ENCODE results near the gene ANXA6.
"Not testable (repeated sequence)": the region's sequence is repeated elsewhere in the genome, so short reads cannot be mapped to it uniquely, and the experiment has no call there.

Gene ANXA6

DNA sequence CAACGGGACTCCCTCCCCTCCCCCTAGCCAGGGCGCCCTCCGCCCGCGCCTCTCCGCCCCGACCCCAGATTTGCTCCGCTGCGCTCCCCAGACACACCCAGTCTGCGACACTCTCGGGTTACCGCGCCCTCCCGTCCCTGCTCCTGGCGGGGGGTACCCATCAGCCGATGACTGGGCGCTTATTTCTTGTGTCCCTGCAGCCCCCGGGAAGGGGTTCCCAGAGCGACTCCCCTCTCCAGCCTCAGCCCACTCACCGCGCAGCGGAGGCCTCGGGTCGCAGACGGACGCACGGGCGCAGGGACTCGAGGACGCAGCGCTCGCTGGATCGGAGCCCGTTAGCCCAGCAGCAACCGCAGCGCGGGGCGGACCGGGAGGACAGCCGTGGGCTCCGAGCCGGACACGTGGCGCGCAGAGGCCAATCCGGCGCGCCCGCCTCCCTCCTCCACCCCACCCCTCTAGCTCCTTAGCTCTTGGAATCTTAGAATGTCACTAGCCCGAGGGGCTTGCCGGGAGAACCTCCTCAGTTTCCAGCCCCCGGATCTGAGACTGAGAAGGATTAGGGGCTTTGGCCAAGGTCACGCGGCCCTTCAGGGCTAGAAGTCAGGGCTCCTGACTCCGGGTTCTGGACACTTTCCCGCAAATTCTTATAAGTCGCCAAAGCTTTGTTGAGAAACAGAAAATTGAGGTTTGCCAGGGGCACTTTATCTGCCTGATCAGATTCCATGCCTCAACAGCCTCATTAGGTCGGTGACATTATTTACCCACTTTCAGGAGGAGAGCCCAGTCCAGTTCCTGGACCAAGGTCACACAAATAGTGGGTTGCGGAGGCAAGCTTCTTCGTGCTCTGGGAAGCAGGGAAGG, at the start of gene ANXA6:
TSS of gene ANXA6 (minus strand) at position 354 of the 861 bp plus-strand sequence. CDS start 9,878 bp downstream, outside the sequence.
- DNase-seq = peak; percentile 91

DNA sequence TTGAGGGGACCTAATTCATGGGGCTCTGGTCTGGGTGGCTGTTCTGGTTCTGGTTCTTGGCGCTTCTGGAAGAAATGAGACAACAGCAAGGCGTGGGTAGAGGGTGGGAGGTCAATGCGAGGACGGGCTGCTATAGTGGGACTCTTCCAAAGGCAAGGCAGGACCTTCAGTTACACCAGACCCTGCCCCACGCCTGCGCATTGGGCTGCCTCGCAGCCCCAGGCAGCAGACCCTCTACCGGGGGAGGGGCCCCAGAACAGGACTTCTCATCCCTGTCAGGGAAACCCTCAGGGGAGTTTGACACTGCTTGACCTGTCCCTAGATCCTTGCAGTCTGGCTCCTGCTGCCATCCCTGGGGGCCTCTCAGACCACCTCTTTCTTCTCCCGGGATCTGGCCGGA, 47.8 kb upstream of the ANXA6 start:
- DNase-seq = no peak

DNA sequence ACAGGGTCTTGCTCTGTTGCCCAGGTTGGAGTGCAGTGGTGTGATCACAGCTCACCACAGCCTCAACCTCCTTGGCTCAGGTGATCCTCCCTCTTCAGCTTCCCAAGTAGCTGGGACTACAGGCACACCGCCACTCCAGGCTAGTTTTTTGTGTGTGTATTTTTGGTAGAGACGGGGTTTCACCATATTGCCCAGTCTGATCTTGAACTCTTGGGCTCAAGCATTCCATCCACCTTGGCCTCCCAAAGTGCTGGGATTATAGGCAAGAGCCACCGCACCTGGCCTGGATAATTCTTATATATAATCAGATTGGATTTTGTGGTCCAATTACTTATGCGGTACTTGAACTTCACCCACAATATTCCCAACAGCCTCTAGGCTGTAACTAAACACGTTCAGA, 46.5 kb upstream of the ANXA6 start:
- DNase-seq = peak; percentile 65

DNA sequence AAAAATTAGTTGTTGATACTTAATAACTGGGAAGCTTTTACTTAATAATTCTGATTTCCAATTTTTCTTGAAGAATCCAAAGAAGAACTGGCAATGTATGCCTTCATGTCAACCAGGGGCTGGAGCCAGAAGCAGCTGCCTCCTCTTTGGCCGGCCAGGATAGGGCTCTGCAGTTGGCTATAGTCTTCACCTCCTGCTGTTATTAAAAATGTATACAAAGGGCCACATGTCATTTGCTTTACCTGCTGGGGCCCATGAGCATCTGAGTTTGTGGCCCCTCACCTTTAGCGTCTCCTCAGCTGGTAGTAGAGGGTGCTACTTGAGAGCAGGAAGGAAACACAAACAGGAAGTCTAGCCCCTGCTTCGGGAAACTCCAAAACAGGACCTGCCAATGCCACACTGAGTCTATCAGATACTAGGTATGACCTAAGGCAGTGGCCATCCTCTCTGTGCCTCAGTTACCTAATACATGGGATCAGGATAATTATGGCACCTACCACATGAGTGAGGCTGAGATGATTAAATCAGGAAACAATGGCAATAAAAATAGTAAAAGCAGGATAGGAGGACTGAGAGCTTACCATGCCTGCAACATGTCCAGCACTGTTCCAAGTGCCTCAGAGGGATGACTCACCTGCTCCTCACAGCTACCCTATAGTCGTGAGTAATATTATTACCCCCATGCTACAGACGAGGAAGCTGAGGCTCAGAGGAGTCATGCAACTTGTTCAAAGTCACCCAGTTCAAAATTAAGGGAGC, 45.0 kb upstream of the ANXA6 start:
- DNase-seq = no peak

DNA sequence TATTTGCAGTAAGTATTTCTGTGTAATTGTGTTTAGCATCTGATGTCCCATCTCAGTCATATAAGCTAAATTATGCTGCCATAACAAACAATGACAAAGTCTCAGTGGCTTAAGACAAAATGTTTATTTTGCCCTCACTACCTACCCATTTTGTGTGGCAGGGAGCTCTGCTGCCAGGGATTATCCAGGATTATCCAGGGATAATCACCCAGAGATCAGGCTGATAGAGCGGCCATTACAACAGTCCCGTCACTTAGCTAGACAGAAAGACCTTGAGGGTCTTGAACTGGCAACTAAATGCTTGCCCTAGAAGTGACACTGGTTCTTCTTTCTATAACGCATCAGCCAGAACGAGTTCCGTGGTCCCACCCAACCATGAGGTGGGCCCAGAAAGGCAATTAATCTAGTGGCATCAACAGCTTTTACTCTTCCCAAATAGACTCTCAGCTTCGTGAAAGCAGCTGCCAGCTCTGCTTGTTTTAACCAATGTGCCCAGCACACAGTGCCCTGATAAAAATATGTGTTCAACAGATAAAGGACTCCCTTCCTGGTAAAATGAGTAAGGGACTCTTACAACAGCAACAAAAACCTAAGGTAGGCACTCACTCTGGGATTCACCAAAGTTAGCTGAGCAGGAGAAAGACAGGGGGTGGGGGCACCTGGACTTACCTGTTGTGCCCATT, 43.5 kb upstream of the ANXA6 start:
- DNase-seq = peak; percentile 90

DNA sequence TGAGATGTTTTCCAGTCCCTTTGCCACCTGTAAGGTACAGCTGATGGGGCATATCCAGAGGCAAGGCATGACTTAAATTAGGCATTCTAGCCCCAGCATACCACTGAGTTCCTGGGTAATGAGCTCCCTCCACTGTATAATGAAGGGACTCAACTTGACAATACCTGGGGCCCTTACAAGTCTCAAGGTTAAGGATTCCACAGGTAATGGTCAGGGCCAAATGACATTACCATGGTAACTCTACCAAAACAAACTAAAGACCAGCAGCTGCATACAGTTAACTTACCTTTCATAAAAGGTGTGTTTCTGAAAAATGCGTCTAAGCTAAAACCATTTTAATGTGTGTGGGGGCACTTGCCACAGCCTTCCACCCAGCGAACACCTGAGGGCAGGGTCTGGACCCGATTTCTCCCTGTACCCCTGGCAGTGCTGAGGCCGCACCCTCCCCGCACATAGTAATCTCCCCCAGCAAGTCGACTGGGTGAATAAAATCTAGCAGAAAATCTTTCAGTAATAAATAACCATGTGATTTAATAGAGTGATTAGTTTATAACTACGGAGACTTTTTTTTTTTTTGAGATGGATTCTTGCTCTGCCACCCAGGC, 42.1 kb upstream of the ANXA6 start:
- no peak for DNase-seq

DNA sequence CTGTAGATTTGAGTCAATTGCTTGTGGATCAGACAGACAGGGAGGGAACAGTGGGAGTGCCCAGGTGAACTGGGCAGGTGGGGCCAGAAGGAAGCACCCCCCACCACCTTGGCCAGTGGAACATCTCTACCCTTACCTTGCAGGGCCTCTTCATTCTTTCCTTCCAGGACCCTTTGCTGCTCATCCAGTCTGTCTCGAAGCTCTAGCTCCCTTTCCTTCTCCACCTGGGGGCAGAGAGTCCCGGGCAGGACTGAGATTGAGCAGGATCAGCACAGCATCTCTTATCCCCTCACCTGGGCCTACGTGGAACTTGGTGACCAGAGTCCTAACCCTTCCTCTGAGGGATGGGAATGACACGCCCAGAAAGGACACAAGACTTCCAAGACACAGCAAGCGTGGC, 41.3 kb upstream of the ANXA6 start:
- DNase-seq = no peak

DNA sequence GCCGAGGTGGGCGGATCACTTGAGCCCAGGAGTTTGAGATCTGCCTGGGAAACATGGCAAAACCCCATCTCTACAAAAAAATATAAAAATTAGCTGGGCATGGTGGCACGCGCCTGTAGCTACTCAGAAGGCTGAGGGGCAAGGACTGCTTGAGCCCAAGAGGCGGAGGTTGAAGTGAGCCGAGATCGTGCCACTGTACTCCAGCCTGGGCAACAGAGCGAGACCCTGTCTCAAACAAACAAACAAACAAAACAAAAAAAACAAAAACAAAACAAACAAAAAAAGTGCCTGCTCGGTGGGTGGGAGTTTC, 39.7 kb upstream of the ANXA6 start:
- DNase-seq = not testable (repeated sequence)

DNA sequence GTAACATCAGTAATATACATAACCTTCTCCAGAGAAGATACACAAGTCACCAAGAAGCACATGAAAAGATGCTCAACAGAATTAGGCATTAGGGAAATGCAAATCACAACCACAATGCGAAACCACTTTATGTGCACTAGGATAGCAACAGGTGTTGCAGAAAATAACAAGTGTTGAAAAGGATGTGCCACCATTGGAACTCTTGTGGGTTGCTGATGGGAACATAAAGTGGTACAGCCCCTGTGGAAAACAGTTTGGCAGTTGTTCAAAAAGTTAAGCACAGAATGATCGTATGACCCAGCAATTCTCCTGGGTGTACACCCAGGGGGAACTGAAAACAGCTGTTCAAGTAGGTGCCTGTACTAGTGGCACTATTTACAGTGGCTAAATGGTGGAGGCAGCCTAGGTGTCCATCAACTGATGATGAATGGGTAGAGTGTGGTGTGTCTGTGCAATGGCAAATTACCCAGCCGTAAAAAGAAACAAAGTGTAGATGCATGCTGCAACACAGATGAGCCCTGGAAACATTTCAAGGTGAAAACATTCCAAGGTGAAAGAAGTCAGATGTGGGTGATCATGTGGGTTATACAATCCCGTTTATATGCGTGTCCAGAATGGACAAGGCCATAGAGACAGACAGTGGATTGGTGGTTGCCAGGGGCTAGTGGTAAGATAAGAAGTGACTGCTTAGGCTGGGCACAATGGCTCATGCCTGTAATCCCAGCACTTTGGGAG, 39.1 kb upstream of the ANXA6 start:
- no peak for DNase-seq

DNA sequence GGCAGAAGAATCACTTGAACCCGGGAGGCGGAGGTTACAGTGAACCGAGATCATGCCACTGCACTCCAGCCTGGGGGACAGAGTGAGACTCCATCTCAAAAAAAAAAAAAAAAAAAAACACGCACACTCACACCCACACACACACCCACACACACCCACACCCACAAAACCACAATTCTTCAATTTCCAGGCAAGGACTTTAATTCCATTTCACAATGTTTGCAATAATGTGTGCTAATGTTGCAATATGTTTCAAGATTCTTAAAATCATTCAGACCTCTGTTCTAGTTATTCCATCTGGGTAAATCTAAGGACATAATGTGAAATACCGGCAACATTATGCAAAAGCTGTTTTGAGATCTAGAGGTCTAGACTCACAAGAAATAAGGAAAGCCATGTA, 38.0 kb upstream of the ANXA6 start:
- no peak for DNase-seq

DNA sequence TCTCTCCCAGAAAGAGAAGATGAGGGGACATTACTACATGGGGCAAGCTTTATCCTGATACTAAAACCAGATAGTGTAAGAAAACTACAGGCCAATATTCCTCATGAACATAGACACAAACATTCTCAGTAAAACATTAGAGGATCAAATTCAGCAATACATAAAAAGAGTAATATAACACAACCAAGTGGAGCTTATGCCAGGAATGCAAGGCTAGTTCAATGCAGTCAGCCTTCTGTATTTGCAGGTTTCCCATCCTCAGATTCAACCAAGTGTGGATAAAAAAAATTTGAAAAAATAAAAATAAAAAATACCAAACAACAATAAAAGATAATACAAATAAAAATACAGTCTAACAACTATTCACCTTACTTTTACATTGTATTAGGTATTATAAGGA, 35.0 kb upstream of the ANXA6 start:
- DNase-seq = no peak

DNA sequence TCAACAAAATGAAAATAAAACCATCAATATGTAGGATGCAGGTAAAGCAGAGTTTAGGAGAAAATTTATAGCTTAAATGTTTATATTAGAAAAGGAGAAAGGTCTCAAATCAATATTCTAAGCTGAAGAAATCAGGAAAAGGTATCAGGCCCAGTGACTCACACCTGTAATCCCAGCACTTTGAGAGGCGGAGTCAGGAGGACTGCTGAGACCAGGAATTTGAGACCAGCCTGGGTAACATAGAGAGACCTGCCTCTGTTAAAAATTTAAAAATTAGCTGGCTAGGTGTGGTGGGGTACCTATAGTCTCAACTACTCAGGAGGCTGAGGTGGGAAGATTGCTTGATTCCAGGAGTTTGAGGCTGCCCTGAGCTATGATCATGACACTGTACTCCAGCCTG, 34.1 kb upstream of the ANXA6 start:
- no peak for DNase-seq

DNA sequence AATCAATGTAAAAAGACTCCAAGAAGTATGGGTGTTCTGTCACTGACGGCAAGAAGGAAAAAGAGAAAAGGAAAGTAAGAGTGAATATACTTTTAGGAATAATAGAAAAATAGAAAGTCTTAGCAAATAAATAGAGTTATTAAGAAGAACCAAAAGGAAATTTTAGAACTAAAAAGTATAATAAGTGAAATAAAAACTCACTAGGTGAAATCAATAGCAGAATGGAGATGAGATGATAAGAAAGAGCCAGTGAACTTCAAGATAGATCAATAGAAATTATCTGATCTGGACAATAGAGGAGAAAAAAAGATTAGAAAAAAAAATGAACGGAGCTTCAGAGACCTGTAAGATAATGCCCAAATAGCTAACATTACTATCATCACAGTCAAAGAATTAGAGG, 31.6 kb upstream of the ANXA6 start:
- DNase-seq = no peak

DNA sequence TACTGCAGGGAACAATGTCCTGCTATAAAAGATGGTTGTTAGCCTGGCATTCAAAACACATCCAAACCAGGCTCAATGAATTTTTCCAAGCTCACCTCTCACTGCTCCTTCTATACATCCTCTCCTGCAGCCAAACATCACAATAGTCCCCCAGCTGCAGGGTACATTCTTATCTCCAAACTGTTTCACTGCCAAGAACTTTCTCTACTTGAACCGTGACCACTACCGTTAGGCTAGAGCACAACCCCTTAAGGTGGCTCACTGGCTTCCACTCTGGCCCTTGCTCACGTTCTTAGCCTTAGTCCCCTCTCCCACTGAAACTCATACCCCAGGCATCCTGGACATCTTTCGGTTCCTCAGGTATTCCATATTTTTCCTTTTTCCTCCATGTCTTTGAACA, 29.0 kb upstream of the ANXA6 start:
- no peak for DNase-seq

DNA sequence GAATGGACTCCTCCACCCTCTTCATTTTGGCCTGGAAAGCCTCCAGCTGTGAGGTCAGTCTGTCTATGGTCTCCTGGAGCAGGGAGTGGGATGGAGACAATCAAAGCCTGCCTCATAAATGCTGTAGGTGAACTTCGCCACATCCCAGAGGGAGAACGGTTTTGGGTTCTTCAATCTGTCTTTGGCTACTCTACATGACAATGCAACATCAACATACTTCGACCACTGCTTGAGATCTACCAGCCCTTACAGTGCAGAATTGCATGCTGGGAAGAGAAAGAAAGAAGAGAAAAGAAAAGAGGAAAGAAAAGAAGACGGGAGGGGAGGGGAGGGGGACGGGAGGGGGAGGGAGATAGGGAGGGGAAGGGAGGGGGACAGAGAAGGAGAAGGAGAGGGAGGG, 28.5 kb upstream of the ANXA6 start:
- no peak for DNase-seq

DNA sequence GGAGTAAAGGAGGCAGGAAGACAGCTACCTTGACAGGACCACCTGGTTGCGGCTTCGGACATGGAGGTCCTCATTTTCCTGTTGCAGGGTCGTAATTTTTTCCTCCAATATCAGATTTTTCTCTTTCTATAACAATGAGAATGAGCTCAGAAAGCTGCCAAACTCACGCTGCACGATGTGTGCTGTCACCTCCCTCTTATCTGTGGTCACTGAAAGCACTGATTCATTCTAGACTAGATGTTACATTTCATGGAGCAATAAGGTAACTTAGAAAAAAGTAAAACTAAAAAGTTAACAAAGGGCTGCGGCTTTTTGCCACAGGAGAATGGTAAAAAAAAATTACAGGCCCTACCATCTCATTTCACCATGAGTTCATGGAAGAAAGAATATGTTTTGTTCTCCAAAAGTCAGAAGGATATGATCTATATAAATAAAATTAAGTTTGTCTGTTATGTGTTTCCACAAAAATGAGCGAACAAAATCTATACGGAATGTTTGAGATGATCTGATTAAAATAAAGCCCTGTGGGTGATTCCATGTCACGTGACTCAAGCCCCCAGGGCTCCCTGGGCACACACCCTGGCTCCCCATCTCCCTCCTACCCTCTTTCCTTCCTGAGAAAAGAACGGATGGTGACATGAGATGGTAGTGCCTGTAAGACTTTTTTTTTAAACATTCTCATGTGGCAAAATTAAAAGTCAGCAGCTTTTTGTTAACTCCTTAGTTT, 26.9 kb upstream of the ANXA6 start:
- no peak for DNase-seq

DNA sequence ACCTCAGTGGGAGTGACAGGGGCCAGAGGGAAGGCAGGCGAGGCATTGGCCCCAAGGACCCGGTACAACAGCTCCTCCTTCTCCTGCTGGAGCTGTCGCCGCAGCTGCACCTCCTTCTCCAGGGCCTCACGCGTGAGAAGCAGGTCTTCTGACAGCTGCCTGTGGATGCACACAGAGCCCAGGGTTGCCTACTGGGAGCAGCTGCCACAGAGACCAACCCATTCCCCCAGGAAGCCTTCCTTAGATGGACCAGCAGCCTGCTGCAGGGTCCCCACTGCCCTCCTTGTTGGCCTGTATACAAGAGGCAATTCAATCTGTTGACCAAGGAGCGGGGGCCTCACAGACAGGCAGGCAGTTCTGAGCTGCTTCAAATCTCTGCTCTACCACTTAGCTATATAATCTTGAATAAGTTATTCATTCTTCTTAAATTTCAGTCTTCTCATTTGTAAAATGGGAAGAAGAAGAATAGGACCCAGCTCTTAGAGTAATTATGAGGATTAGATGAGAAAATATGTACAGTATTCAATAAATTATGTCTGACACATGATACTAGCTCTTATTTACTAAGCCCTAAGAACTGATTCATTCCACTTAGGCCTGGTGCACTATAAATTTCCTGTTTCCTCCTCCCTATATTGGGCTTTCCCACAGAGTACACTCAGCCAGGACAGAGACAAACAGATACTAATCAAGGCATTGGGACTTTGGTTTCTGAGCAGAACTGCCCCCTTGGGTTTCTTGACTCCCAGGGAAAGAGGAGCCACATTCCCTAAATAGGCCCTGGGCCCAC, 26.1 kb upstream of the ANXA6 start:
- DNase-seq = no peak

DNA sequence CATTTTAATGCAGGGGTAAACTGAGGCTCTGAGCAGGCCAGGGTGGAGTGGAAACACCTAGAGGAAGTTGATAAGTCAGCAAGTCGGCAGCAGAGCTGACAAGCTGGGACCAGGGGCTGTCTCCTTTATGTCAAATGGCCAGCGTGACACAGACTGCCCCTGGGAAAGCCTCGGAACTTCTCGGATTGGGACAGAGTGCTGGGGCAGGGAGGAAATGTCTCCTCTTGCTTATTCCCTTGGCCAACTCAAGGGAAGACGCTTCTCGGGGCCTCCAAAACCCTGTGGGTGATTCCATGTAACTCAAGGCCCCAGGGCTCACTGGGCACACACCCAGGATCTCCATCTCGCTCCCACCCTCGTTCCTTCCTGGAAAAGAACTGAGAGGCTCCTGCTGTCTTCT, 25.4 kb upstream of the ANXA6 start:
- no peak for DNase-seq

DNA sequence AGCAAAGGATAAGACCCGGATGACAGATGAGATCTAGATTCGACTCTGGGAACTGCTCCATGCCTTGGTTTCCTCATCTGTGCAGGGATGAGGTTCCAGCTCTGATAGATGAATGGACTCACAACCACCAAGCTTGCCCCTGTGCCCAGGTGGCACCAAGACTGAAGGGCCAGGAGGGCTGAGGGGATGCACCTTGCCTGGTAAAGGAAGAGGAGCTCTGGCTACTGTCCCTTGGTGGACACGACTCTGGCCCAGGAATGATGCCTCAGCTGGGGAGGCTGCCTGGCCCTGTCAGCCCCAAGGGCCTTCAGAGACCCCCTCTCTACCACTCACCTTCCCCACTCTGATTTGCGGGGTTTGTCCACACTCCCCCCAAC, 24.9 kb upstream of the ANXA6 start:
- DNase-seq = no peak

DNA sequence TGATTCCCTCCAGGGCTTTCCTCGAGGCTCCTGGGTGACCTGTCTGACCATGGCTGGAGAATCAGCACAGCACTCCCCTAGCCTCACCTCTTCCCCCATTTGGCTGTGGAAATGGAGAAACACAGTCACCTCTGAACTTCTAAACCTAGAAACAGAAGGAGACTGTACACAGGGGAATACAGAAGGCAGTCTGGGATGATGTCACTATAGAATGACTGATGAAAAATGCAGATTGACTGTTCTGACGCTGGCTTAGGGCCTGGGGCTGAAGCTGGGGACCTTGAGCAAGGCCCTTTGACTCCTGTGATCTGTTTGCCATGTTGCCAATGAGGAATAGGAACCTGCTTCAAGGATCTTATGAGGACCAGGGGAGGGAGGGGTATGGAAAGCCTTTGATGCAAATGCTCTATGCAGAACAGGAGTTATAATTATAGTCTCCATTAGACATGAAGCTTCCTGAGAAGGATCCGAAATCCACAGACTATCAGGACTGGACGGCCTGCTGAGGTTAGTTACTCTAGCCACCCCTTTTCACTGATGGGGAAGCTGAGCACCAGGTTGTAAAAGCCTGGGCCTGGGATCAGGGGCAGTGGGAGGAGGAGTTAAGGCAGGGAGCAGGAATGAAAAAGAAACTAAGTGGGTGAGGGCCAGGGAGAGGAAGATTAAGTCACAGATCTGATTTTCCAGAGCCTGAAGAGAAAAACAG, 24.4 kb upstream of the ANXA6 start:
- DNase-seq = peak; percentile 53

DNA sequence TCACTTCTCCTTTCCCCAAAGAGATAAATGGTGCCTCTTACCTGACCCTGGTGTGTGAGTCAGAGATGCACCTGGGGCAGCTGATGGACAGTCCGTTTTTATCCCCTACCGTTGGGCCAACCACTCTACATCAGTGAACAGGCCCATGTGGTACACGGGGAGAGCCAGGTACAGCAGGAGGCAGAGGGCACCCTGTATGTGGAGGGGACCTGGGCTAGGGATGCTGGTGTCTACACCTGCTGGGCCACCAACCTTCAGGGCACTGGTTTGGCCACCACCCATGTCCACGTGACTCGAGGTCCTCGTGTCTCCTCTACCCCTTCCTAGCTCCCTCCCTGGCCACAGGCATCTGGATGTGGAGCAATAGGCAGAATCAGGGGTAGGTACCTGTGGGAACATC, 22.7 kb upstream of the ANXA6 start:
- no peak for DNase-seq

Measured in NCI-H82 (cell line).